ENCODE data around the gene RNF213. TPM values are rescaled to one million over a fixed set of nuclear protein-coding genes. Genes with fewer than 3 reads are reported as not detected.
A peak's percentile ranks its signal among the peaks of the same experiment; 100 is the strongest.

Gene RNF213
- total RNA-seq, 1 donor from 2014 or later, result 25.6 TPM

DNA sequence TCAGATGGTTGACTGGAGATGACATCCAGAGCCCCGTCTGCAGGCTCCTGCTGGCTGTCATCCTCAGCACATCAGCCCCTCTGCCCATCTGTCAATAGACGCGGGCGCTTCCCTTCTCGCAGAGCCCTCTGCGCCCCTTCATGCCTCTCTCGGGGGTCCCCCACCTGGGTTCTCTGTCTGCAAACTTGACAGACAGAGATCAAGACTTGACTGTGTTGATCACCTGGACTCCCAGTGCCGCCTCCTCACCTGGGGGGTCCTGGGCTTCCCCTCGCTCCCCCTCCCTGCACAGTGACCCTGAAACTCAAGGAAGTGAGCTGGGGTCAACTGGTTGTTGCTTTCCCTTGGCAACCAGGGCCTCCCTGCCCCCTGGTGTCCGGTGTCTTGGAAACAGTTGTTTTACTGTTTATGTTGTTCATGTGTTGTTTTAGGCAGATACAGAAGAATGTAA, 31.9 kb downstream of the RNF213 start:
- intact Hi-C loops (cut with micrococcal nuclease), result no loop called here
- Histone ChIP-seq H3K4me1 (no peaks in the 10 kb centered on the region), H3K27ac (replicated peaks) (no peak overlapping the region), H3K9me3 (replicated peaks) (no peaks in the 10 kb centered on the region), H3K4me3 (no peak overlapping the region), H3K36me3 (peaks cover 98% of the 10 kb centered on the region), H3K27me3 (ENCODE audit: low read depth) (no peaks in the 10 kb centered on the region)
- peak; percentile 5 for DNase-seq
- TF ChIP-seq CTCF (IDR thresholded peaks at IDR 0.05; ENCODE audit: borderline replicate concordance), result no peak

DNA sequence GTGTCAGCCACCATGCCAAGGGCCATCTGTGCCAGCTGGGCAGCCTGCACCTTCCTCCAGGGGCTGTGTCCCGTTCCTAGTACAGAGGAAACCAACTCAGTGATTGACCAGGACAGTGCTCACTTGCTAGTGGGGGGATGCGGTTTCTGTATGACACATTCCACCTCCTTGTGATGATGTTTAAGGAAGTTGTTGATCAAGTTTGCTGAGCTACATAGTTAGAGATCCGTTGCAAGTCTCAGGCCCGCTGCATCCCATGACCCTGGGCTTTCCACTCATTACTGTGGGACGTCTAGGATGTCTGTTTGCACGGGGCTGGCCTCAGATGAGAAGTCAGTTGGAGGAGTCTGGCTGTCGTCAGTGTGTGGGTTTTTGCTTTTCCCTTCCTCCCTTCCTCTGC, 33.6 kb downstream of the RNF213 start:
- Histone ChIP-seq H3K36me3 (peaks cover 100% of the 10 kb centered on the region), H3K9me3 (replicated peaks) (no peaks in the 10 kb centered on the region), H3K27me3 (ENCODE audit: low read depth) (no peaks in the 10 kb centered on the region), H3K27ac (replicated peaks) (no peak overlapping the region), H3K4me1 (no peaks in the 10 kb centered on the region), H3K4me3 (no peak overlapping the region)
- intact Hi-C loops (cut with micrococcal nuclease), result no loop called here
- no peak for TF ChIP-seq CTCF (IDR thresholded peaks at IDR 0.05; ENCODE audit: borderline replicate concordance)
- no peak for DNase-seq

DNA sequence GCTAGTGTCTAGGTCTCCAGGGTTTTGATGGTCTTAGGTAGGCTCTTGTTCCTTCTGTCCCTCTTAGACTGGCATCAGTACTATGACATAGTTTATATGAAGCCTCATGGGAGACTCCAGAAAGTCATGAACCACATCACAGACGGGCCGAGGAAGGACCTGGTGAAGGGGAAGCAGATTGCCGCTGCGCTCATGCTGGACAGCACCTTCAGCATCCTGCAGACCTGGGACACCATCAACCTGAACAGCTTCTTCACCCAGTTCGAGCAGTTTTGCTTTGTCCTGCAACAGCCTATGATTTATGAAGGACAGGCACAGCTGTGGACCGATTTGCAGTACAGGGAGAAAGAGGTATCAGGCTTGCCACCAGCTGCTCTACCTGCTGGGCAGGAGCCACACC, 34.0 kb downstream of the RNF213 start:
- Histone ChIP-seq H3K9me3 (replicated peaks) (no peaks in the 10 kb centered on the region), H3K4me1 (no peaks in the 10 kb centered on the region), H3K4me3 (no peak overlapping the region), H3K27me3 (ENCODE audit: low read depth) (no peaks in the 10 kb centered on the region), H3K36me3 (peaks cover 100% of the 10 kb centered on the region), H3K27ac (replicated peaks) (no peak overlapping the region)
- intact Hi-C loops (cut with micrococcal nuclease), result no loop called here
- no peak for DNase-seq
- TF ChIP-seq CTCF (IDR thresholded peaks at IDR 0.05; ENCODE audit: borderline replicate concordance), result no peak

- H3K27me3 ChIP-seq (ENCODE audit: low read depth), result no peaks in the 10 kb centered on the region
- no peak for DNase-seq
- no peaks in the 10 kb centered on the region for H3K9me3 ChIP-seq (replicated peaks)
- H3K4me1 ChIP-seq, result no peaks in the 10 kb centered on the region
- H3K27ac ChIP-seq (replicated peaks), result no peak overlapping the region
- H3K4me3 ChIP-seq, result no peak overlapping the region
- H3K36me3 ChIP-seq, result peaks cover 100% of the 10 kb centered on the region
- intact Hi-C loops (cut with micrococcal nuclease), result no loop called here
- TF ChIP-seq CTCF (IDR thresholded peaks at IDR 0.05; ENCODE audit: borderline replicate concordance), result no peak
These were observed 34.5 kb downstream of the RNF213 start for GRCh38 chr17:80295146-80295545.

GRCh38 chr17:80295559-80295958, 34.9 kb downstream of the RNF213 start:
- no peak for TF ChIP-seq CTCF (IDR thresholded peaks at IDR 0.05; ENCODE audit: borderline replicate concordance)
- no peak overlapping the region for H3K4me3 ChIP-seq
- no peak for DNase-seq
- no peaks in the 10 kb centered on the region for H3K4me1 ChIP-seq
- H3K27me3 ChIP-seq (ENCODE audit: low read depth), result no peaks in the 10 kb centered on the region
- H3K27ac ChIP-seq (replicated peaks), result no peak overlapping the region
- no peaks in the 10 kb centered on the region for H3K9me3 ChIP-seq (replicated peaks)
- intact Hi-C loops (cut with micrococcal nuclease), result no loop called here
- peaks cover 100% of the 10 kb centered on the region for H3K36me3 ChIP-seq

- no peaks in the 10 kb centered on the region for H3K4me1 ChIP-seq
- no peak overlapping the region for H3K4me3 ChIP-seq
- H3K27me3 ChIP-seq (ENCODE audit: low read depth), result no peaks in the 10 kb centered on the region
- intact Hi-C loops (cut with micrococcal nuclease), result no loop called here
- peaks cover 100% of the 10 kb centered on the region for H3K36me3 ChIP-seq
- TF ChIP-seq CTCF (IDR thresholded peaks at IDR 0.05; ENCODE audit: borderline replicate concordance), result no peak
- H3K9me3 ChIP-seq (replicated peaks), result no peaks in the 10 kb centered on the region
- no peak overlapping the region for H3K27ac ChIP-seq (replicated peaks)
- peak; percentile 9 for DNase-seq
These were observed 35.6 kb downstream of the RNF213 start for GRCh38 chr17:80296221-80296620.

Data from left ventricle myocardium inferior (tissue), 1 donor.